ENCODE measurements around the gene KCNQ1.

- TF ChIP-seq ZFP30 (CRISPR knock-in tag; IDR thresholded peaks at IDR 0.05) (no peak), ARNTL (CRISPR knock-in tag; IDR thresholded peaks at IDR 0.05; ENCODE audit: borderline replicate concordance, low read depth) (no peak)
These were observed 27.8 kb downstream of the KCNQ1 start for GRCh38 chr11:2472428-2473186.

Data from SK-N-SH treated with all-trans-retinoic acid at 6 μM for 48 hours (cell line).